Measurements from ENCODE around the gene PLEKHF1. TPM values are rescaled to one million over a fixed set of nuclear protein-coding genes. Genes with fewer than 3 reads are reported as not detected.

The PLEKHF1 gene
- total RNA-seq, 1 experiment from 2014 or later, result 5.5 TPM

GRCh38 chr19:29714953-29715700, 49.9 kb downstream of the PLEKHF1 start, which contains the start of gene C19orf12 (continued):
- TF ChIP-seq ZBTB33 (IDR thresholded peaks at IDR 0.05; ENCODE audit: extremely low read depth, insufficient replicate concordance, low read length) (no peak), SIN3A (IDR thresholded peaks at IDR 0.05; ENCODE audit: low read depth) (peak; percentile 57; the same call in 1 of the 2 replicates), EZH2 (IDR thresholded peaks at IDR 0.05) (no peak), ZFX (IDR thresholded peaks at IDR 0.05) (peak; percentile 99)

- Histone ChIP-seq H3K4me3 (replicated peaks in 1 of 2; ENCODE audit: low read depth in 1 of 2, low read length in 2 of 2) (peak overlapping the region; percentile 80 to 96), H3K9me3 (ENCODE audit: control insufficient read depth in 1 of 2, insufficient read depth in 1 of 2, low read depth in 1 of 2, low read length in 2 of 2) (no peaks in the 10 kb centered on the region), H3K9me2 (ENCODE audit: insufficient read depth) (no peaks in the 10 kb centered on the region), H3K4me2 (ENCODE audit: low read length) (peak overlapping the region; percentile 97), H3K27ac (ENCODE audit: low read depth, low read length) (peak overlapping the region; percentile 92), H3K36me3 (ENCODE audit: control insufficient read depth in 1 of 2, insufficient read depth in 2 of 2, low read length in 2 of 2) (no peaks in the 10 kb centered on the region), H3K27me3 (ENCODE audit: insufficient read depth, low read length) (no peaks in the 10 kb centered on the region), H3K9ac (ENCODE audit: low read length) (peak overlapping the region; percentile 94), H4K20me1 (ENCODE audit: insufficient read depth) (no peaks in the 10 kb centered on the region), H2AFZ (ENCODE audit: low read depth, low read length, poor library complexity, severe bottlenecking) (no peak overlapping the region), H3K79me2 (ENCODE audit: insufficient read depth, low read length) (peaks cover 10% of the 10 kb centered on the region), H3K4me1 (ENCODE audit: control insufficient read depth in 1 of 2, insufficient read depth in 2 of 2, low read length in 2 of 2) (peaks cover 10% of the 10 kb centered on the region in 2 experiments)
- ATAC-seq, result peak; percentile 27
- CTCF ChIA-PET, result interaction anchor here (0.5 to 2.7 kb wide), 19 partner anchors 10 to 1922 kb away, joined by 3 to 44 read pairs (median 5); partner anchors contain the start of genes PLEKHF1 and POP4
- intact Hi-C loops (cut with micrococcal nuclease), result loop anchor here (1.0 to 5.0 kb wide), 3 partner anchors 22 to 249 kb away; no protein-coding TSS in a partner anchor
- TSS peak; percentile 79 for BruUV-seq (replicated peaks)
- POLR2A ChIA-PET, result interaction anchor here (0.7 to 1.1 kb wide), 3 partner anchors 104 to 129 kb away, joined by 3 to 5 read pairs (median 4); partner anchors contain the start of gene POP4
- DNase-seq (ENCODE audit: low read depth, low spot score), result no peak
- RAD21 ChIA-PET (ENCODE audit: low non-redundant PET in 1 of 2, low total read pairs in 2 of 2, uncharacterized antibody in 2 of 2, unreplicated experiment in 2 of 2), result interaction anchor here (1.0 to 1.4 kb wide), 2 partner anchors 105 to 106 kb away, joined by 6 to 7 read pairs; no protein-coding TSS in a partner anchor
- TF ChIP-seq SP1 (IDR thresholded peaks at IDR 0.05; ENCODE audit: low read depth) (no peak), POLR2AphosphoS5 (IDR thresholded peaks at IDR 0.05; ENCODE audit: low read depth, low read length) (no peak), EGR1 (IDR thresholded peaks at IDR 0.05; ENCODE audit: low read depth) (no peak), CEBPB (IDR thresholded peaks at IDR 0.05; ENCODE audit: low read depth) (no peak), ZFX (IDR thresholded peaks at IDR 0.05) (no peak), FOSL1 (IDR thresholded peaks at IDR 0.05; ENCODE audit: low read depth) (0 out of 2 replicates have a peak, but pooled peaks have one; percentile 27), JUND (IDR thresholded peaks at IDR 0.05) (peak; percentile 32; the same call in 1 of the 2 replicates), YY1 (IDR thresholded peaks at IDR 0.05; ENCODE audit: extremely low read depth, insufficient replicate concordance, low read depth, low read length) (no peak), ZNF274 (IDR thresholded peaks at IDR 0.05; ENCODE audit: low read depth, low read length) (no peak), CTCF (IDR thresholded peaks at IDR 0.05 in 2 of 3, conservative IDR thresholded peaks at IDR 0.05 in 1 of 3; ENCODE audit: borderline replicate concordance in 1 of 3, insufficient read depth in 1 of 3, low read depth in 2 of 3, low read length in 2 of 3) (no peak), CBX3 (IDR thresholded peaks at IDR 0.05; ENCODE audit: low read depth) (no peak), MAX (IDR thresholded peaks at IDR 0.05) (no peak; the same call in 1 of the 2 replicates)
Measured at GRCh38 chr19:29715701-29716581, 50.7 kb downstream of the PLEKHF1 start.
